Femur (tissue), 1 donor: ENCODE measurements around the gene KLRD1.
"Not testable (repeated sequence)": the region's sequence is repeated elsewhere in the genome, so short reads cannot be mapped to it uniquely, and the experiment has no call there.

Experiments
- DNase-seq: peaks from one replicate; pipeline ENCODE4 v3.0.0-alpha.2; 2017

Gene KLRD1, protein sequence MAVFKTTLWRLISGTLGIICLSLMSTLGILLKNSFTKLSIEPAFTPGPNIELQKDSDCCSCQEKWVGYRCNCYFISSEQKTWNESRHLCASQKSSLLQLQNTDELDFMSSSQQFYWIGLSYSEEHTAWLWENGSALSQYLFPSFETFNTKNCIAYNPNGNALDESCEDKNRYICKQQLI

GRCh38 chr12:10307630-10308029 lies at the start of gene KLRD1:
TSS of gene KLRD1 (plus strand) at chr12:10307870. CDS start at chr12:10308078, 208 bp downstream.
- DNase-seq = no peak

DNA sequence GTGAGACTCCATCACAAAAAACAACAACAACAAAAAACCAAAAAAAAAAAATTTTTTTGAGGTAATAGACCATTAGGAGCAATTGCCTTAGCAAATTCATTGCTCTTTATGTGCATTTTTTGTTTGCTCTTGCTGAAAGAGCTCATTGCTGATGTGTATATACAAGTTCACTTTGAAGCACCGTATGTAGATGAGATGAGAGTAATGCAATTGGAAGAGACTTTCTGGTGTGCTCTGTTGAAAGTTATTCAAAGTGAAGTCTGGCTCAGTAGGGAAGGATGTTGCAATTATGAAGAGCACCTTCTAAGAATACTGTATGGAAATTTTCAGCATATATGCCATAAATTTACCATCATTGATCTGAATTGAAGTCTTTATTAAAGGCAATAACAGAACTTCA lies 46.7 kb upstream of the KLRD1 start:
- DNase-seq = no peak

DNA sequence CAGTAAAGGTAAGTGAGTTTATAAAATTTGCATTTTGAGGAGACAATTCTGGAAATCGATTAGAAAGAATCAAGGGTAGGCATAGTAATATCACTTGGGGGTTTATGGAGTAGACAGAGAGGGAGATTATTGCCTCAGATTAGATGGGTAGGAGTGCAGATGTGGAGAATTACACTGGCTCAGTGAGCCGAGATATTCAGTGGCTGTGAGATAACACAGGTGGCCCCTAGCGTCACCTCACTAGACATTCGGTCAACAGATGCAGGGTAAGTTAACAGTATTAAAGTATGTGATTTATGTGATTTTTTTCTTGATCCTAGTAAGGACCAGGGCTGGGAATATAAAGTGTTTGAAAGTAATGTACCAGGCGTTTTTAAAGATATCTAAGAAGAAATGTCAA lies 39.6 kb upstream of the KLRD1 start:
- no peak for DNase-seq

GRCh38 chr12:10272467-10272866 lies 35.2 kb upstream of the KLRD1 start:
- no peak for DNase-seq

DNA sequence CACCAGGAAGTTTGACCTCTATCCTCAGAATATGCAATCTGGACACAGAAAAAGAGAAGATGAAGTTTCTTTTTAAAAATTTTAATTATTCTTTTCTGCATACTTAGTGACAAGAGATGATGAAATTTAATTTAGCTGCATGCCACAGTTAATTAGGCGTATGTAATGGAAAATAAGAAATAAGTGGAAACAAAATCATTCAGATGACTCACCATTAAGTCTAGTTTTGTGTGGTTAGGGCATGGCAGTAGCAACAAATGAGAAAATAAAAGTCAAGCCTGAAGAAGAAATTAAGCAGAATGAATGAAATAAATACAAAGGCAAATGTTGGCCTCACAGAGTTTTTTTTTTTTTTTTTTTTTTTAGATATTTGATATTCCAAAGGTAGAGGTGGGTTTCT lies 30.9 kb upstream of the KLRD1 start:
- DNase-seq = no peak

GRCh38 chr12:10278104-10278503 lies 29.6 kb upstream of the KLRD1 start:
- DNase-seq = no peak

DNA sequence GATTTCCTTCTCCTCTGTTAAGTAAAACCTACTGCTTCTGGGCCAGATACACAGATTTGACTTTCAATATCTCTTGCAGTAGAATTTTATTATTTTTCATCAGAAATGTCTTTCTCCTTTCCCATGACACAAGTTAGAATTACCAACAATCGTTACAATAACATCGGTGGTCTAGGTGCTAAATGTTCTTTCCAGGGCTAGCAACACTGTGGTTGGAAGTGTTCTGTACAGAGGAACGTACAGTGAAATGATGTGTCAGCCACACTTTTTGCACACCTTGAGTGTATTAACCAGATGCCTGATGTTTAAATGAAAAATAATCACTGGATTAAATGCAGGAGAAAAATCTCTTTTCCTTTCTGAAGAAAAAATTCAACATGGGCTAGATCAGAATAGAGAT lies 27.7 kb upstream of the KLRD1 start:
- no peak for DNase-seq

GRCh38 chr12:10283027-10283426 lies 24.6 kb upstream of the KLRD1 start:
- DNase-seq = no peak

DNA sequence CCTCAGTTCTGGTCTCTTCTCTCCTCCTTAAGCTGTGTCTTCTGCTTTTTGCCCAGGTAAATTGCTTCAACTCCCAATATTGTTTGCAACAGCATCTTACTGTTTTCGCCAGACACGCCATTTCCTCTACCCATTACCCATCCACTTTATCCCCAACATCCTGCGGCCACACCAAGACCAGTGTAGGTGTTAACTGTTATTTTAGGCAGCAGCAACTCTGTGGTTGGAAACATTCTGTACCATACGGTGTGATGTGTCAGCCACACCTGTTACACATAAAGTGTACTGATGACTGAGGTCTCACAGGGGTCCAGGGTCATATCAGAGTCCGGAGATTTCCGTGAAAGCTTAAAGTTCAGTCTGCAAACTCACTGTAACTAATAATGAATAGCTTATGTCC lies 21.8 kb upstream of the KLRD1 start:
- DNase-seq = no peak

GRCh38 chr12:10289005-10289754 lies 18.5 kb upstream of the KLRD1 start:
- no peak for DNase-seq

DNA sequence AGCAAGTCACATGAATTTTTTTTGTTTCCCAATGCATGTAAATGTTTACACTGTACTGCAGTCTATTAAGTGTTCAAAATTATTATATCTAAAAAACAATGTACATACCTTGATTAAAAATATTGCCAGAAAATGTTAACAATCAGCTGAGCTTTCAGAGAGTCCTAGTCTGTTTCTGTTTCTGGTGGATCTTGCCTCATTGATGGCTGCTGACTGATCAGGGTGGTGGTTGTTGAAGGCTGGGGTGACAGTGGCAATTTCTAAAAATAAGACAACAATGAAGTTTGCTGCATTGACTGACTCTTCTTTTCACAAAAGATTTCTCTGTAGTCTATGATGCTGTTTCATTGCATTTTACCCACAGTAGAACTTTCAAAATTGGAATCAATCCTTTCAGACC lies 16.6 kb upstream of the KLRD1 start:
- no peak for DNase-seq

DNA sequence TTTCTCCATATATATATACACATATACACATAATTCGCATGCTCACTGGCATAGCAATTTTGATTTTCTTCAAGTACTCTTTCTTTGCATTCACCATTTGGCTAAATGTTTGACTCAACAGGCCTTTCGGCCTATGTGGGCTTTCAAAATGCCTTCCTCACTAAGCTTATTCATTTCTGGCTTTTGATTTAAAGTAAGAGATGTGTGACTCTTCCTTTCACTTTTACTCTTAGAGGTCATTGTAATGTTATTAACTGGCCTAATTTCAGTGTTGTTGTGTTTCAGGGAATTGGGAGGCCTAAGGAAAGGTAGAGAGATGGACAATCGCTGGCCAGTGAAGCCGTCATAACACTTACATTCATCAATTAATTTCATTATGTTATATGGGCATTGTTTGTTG lies 14.5 kb upstream of the KLRD1 start:
- DNase-seq = no peak

DNA sequence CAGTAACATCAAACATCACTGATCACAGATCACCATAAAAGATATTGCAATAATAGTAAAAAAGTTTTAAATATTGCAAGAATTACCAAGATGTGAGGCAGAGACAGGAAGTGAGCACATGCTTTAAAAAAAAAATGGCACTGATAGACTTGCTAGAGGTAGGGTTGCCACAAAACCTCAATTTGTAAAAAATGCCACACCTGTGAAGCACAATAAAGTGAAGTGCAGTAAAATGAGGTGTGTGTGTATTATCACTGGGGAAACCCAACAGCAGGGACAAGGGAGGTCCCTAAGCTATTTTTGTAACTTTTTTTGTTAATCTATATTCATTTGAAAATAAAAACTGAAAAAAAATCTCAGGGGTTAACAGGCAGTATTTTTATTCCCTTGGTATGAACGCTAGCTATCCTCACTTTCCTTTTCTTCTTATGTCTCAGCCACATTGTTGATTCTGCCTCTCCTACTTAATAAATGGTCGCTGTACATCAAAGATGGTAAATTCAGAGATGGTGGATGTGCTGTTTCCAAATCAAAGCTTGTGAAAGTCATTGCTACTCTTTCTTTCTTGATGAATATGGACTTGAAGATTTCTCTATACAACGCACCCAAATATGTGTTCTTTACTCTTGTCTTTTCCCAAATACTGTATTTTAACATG lies 14.0 kb upstream of the KLRD1 start:
- DNase-seq = no peak

DNA sequence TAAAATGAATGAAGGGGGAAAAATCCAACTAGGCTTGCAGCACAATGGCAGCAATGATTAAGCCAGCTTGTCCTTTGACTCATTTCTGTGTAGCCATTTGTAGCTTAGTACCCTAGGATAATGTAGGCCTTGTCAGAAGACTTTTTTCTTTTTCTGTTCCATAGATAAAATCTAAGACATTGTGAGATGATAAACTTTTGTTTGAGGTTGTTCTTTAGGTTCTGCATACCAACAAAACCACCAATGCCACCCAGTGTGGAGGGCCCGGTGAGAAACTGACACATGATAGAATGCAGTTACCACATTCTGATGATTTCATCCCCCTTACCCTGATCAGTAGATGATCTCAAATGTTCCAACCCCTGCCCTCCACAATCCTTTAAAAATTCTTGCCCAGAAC lies 6.6 kb upstream of the KLRD1 start:
- no peak for DNase-seq

DNA sequence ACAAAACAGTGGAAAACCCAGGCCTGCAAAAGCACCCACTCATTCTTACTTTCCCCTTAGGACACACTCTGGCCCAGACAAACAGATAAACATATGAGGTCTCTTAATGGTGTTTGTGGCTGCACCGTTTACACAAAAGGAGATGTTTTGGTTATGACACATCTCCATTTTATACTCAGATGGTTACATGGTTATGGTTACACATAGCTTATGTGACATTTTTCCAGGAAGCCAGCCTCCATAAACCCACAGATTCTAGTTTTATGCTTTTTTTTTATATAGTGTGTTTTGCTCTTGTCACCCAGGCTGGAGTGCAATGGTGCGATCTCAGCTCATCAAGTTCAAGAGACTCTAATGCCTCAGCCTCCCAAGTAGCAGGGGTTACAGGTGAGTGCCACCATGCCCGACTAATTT lies 3.5 kb upstream of the KLRD1 start:
- no peak for DNase-seq

GRCh38 chr12:10305411-10305810 lies 2.3 kb upstream of the KLRD1 start:
- no peak for DNase-seq

DNA sequence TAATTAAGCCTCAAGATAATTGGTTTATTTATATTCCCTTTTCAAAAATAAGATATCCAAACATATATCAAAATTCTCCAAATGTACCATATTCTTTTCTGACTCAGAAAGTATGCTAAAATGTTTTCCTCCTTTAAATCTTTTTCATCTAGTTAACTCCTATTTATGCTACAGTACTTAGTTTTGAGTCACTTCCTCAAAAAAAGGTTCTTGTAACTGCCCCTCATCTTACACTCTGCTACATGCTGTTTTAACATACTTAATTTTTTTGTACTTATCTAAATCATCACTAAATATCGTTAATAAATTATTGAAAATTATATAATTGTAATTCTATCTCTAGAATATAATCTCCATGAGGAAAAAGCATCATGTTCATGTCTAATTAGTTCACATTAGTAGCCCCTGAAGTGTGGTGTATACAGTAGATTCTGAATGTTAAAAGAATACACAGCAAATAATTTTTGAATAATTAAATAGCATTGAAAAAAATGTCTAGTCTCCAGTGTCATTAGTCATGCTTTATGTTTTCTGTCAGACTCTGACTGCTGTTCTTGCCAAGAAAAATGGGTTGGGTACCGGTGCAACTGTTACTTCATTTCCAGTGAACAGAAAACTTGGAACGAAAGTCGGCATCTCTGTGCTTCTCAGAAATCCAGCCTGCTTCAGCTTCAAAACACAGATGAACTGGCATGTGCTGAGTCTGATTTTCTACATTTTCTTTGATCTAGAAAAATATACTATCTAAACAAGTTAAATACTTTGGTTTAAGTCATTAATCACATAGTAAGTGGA lies 3.5 kb downstream of the KLRD1 start:
- peak; percentile 21 for DNase-seq

DNA sequence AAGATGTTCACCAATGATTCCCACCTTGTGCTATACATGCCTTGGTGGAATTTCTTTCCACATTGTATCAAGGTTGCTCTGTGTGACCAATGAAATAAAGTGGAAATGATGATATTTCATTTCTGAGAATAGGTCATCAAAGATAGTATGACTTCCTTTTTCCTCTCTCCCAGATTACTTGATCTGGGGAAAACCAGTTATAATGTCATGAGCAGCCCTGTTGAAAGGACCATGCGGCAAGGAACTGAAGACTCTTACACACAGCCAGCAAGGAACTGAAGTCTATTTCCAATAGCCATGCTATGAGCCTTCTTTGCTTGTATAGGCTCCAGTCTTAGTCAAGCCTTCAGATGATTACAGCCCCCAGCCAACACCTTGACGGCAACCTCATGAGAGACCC lies 11.7 kb downstream of the KLRD1 start:
- DNase-seq = no peak

- no peak for DNase-seq
Measured at GRCh38 chr12:10320643-10321042, 13.0 kb downstream of the KLRD1 start.

- DNase-seq = not testable (repeated sequence)
Measured at GRCh38 chr12:10328691-10329090, 21.0 kb downstream of the KLRD1 start.

GRCh38 chr12:10331642-10332239 lies 24.1 kb downstream of the KLRD1 start:
- DNase-seq = no peak

DNA sequence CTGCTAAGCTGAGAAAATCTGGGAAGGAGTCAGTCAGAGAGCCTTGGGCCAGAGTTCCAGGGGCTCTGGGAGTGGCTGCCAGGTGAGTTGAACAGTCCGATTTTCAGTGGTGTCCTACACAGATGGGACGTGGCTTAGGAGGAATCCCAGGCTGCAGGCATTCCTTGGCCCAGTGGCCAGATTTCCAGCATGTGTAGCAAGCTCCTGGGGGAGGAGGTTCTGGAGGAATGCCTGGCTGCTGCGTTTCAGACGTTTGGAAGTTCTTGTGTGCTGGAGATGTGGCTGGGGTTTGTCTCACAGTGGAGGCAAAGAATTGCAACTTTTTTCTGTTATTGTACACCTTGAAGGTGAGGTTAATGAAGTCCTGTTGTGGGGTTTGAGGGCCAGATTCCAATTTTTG lies 28.5 kb downstream of the KLRD1 start:
- DNase-seq = not testable (repeated sequence)

- not testable (repeated sequence) for DNase-seq
Measured at GRCh38 chr12:10338470-10338869, 30.8 kb downstream of the KLRD1 start.
